Neural progenitor cell (in vitro differentiated cells): Measurements from ENCODE around the gene FUT3.

Source experiments
- CTCF ChIP-seq: fragments of 200-600 bp; sonication (generic); IDR thresholded peaks from 2 replicates; pipeline ENCODE4 v1.5.1; 2017; ENCODE audit warnings: antibody characterized with exemption, mild to moderate bottlenecking
- EZH2 ChIP-seq: fragments of 200-600 bp; sonication (generic); IDR thresholded peaks from 2 replicates; pipeline ENCODE4 v1.6.1; 2017; ENCODE audit warnings: antibody characterized with exemption, mild to moderate bottlenecking, moderate library complexity

GRCh38 chr19:5895890-5896289 is 44.6 kb upstream of the FUT3 start:
- no peak for TF ChIP-seq CTCF
- TF ChIP-seq EZH2: no peak
